NCI-H2107 treated with DMSO at 0.1 percent for 48 hours (cell line): ENCODE data around the gene CT47C1.
"Not testable (repeated sequence)": the region's sequence is repeated elsewhere in the genome, so short reads cannot be mapped to it uniquely, and the experiment has no call there.

Source experiments
- DNase-seq: peaks from one replicate; lab custom pipeline; 2025; ENCODE audit not compliant: unreplicated experiment; lab: John Stamatoyannopoulos, UW

Gene CT47C1

DNA sequence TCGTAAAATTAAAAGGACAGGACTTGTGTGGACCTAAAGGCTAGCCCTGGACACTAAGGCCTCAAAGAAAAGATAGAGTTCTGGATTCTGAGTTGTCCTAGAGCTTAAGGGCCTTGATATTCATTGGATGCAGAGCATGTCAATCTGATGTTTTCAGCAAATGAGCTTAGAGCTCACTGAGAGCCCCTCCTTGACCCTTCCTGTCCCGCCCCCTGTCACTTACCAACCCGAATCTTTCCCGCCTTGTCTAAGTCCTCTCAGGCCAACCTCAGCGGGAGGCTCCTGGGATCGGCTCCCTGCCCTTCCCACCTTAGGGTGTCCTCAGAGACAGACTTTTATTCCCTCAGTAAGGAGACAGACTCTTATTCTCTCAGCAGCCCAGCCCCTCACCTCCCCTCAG is at the start of gene CT47C1:
Gene CT47C1 (plus strand): TSS at position 250 of the 400 bp plus-strand sequence. CDS start 233 bp downstream, outside the sequence.
- DNase-seq, result no peak

DNA sequence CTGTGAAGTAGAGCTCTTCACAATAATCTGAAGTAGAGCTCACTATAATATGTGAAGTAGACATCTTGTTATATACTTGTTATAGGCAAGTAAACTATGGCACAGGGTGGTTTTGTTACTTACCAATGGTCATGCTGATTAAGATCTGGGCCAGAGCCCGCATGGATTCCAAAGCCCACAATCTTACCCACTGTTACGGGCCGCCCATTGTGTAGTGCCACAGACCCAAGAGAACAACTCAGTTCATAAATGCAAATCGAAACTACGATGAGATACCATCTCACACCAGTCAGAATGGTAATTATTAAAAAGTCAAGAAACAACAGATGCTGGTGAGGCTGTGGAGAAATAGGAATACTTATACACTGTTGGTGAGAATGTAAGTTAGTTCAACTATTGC is 46.9 kb upstream of the CT47C1 start:
- no peak for DNase-seq

DNA sequence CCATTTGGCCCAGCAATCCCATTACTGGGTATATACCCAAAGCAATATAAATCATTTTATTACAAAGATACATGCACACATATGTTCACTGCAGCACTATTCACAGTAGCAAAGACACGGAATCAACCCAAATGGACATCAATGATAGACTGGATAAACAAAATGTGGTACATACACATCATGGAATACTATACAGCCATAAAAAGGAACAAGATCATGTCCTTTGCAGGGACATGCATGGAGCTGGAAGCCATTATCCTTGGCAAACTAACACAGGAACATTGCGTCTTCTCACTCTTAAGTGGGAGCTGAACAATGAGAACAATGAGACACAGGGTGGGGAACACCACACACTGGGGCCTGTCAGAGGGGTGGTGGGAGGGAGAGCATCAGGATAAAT is 46.4 kb upstream of the CT47C1 start:
- DNase-seq, result not testable (repeated sequence)

DNA sequence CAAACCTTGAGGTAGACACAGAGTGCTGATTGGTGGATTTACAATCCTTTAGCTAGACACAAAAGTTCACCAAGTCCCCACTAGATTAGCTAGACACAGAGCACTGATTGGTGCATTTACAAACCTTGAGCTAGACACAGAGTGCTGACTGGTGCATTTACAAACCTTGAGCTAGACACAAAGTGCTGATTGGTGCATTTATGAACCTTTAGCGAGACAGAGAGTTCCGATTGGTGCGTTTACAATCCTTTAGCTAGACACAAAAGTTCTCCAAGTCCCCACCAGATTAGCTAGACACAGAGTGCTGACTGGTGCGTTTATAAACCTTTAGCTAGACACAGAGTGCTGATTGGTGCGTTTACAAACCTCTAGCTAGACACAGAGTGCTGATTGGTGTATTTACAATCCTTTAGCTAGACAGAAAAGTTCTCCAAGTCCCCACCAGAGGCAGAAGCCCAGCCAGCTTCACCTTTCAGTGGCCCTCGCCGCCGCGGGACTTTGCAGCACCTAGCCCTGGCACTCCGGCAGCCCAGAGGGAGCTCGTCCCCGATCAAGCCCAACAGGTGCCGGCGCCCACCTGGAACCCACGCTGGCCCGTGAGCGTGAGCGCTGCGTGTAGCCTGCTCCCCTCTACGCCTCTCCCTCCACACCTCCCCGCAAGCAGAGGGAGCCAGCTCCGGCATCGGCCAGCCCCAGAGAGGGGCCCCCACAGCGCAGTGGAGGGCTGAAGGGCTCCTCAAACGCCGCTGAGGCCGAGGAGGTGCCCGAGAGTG is 44.6 kb upstream of the CT47C1 start:
- DNase-seq, result not testable (repeated sequence)

DNA sequence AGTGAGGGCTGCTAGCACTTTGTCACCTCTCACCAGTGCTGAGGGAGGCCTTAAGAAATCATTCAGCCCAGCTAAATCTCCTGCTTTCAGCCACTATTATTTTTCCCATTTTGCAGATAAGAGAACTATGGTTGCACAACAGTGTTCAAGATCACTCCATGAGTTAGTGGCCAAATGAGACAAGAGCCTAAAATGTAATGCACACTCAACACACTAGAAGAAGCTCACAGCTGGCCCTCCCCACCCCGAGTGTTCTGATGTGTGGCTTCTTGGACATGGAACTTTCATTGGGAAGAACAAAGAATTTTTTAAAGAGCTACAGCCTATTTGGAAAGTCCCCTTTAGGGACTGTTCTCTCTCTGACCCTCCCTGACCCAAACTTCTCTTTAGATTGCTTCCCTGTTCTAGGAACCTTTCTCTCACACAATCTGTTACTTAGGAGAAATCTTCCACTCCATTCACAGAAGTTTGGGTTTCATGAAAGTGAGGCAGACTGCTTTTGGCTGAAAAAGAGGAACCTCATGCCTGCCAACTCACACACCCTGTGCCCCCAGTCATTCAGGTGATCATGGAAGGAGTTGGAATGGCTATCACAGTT is 44.0 kb upstream of the CT47C1 start:
- DNase-seq, result no peak

DNA sequence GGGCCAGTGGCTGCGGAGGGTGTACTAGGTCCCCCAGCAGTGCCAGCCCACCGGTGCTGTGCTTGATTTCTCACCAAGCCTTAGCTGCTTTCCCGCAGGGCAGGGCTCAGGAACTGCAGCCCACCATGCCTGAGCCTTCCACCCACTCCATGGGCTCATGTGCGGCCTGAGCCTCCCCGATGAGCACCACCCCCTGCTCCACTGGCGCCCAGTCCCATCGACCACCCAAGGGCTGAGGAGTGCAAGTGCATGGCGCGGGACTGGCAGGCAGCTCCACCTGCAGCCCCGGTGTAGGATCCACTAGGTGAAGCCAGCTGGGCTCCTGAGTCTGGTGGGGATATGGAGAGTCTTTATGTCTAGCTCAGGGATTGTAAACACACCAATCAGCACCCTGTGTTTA is 43.1 kb upstream of the CT47C1 start:
- not testable (repeated sequence) for DNase-seq

DNA sequence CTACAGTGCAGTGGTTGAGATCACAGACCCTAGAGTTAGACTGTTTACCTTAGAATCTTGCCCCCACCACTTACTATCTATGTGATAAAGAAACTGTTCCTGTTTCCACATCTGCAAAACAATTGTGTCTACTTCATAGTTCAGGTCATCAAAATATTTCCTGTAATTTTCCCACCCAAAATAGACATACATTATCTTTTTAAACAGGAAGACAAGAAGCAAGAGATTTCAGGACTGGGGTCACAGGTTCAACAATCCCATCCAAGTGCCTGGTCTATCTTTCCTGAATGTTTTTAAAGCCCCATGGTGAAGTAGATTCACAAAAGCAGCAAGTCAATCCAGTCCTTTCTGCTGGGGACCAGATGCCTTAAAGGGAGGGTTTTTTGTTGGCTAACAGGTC is 41.8 kb upstream of the CT47C1 start:
- no peak for DNase-seq

DNA sequence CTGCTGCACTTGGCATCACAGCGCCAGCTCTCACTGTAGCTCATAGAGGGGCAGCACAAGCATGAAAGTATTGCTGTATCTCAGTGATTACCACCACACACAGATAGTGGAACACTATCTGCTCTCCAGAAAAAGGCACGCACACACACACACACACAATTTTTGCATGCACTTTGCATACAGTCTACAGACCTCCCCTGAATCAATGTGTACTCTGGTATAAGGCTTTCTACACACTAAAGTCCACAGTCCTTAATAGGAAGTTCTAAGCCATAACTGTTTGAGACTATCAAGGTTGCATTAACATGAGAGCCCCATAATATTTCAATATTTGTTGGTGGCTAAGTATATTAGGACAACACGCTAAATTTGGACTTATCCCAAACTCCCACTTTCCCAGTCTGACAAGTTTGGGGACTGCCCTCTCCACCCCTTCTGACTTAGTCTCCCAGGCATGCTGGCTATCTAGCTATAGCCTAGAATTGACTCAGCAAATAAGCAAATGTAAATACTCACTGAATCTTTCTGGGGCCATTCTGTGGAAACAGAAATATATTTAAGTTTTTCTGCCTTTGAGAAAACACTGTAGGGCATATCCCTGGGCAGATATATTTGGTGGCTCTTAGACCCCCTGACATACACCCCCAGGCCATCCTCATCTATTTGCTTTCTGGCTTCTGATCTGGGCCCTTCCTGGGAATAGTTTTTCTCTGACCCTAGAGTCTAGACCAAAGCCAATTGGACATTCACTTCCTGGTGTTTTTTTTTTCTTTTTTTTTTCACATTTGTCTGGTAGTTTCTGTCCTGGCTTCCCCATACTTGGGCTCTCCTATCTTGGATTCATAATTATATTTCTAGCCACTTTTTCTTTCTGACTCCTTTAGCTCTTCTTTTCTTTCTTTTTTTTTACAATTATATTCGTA is 36.4 kb upstream of the CT47C1 start:
- DNase-seq, result no peak

DNA sequence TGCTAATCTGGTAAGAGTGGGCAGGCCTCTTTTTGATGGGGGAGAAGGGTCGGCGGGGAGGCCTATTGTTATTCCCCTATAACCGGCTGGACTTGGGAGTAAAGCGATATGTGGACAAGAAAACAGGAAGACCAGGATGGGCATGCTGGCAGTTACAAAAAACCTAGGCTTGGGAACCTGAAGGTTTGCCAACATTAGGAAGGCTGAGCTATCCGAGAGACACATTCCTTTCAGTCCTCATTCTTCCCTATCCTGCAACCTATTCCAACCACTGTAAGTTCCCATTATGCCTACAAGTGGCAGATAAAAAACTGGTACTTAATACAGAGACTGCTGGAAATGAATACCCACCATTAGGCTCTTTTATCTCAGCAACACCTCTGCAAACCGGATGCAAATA is 32.4 kb upstream of the CT47C1 start:
- no peak for DNase-seq

DNA sequence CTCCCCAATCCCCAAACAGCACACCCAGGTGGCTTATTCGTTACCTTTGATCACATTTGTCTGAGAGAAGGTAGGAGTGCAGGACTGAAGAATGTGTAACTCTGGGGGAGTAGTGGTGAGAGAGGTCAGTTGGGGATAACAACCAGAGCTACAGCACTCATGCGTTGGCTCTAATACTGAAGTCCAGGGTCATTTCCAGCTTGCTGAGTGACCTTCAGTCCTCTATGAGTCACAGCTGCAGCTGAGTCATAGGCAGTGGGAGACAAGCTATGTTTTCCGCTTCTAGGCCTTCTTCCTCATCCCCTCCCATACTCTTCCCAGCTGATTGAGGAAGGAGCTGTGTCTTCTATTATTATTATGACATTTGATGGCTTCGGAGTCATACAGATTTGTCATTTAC is 31.6 kb upstream of the CT47C1 start:
- DNase-seq, result no peak

DNA sequence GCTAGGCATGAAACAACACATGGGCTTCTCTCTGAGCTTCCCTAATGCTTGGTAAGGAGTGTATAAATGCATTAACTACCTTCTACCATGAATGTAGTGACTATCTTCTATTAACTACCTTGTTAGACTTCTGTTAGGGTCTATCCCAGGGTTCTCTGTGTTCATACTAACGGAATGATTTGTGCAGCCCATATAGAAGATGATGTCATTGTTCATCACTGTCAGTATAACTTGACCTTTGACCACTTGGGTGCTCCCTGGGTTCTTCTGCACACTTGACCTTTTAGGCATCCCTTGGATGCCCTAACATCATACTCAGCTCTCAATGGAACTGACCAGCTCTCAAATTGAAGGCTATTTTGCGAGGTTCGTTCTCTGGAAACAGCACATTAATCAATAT is 30.8 kb upstream of the CT47C1 start:
- no peak for DNase-seq

DNA sequence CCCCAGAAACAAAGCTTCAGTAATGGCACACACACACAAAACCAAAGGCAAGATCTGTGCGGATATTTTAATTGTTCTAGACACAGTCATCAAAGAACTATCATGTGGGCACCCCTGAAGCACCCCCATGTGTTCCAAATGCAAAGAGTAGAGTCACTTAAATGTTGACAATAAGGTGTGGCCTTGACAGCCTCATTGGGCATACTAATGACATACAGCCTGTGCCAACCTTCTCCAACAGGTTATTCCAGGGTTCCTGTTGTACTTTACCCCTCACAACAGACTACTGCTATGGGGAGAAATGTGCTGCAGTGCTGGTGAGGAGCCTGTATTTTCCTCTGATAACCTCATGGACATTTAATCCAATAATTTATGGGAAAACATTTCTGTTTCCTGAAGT is 29.8 kb upstream of the CT47C1 start:
- no peak for DNase-seq

DNA sequence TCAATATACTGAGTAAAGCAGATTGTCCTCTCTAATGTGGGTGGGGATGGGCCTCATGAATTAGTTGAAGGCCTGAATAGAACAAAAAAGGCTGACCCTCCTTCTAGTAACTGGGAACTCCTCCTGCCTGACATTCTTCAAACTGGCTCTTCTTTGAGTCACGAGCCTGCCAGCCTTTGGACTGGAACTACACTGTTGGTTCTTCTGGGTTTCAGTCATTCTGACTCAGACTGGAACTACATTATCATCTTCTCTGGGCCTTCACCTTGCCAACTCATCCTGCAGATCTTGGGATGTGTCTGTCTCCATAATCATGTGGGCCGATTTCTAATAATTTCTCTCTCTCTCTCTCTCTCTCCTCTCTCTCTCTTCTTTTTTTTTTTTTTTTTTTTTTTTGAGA is 26.9 kb upstream of the CT47C1 start:
- no peak for DNase-seq

DNA sequence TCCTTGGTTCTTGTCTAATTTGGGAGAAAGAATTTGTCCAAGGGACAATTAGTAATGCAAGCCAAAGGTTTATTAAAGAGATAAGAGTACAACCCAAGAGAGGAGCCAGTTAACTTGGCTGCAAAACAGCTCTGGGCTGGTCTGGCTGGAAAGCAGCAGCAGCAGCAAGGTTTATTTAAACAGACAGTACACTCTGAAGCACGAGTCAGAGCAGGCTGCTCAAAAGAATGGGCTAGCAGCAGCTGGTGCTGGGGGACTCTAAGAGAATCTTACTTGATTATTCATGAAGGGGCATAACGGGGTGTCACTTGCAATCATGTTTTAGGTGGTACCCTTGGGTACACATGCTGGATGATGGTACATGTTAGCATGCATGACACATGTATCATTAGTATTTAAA is 17.1 kb upstream of the CT47C1 start:
- DNase-seq, result no peak

DNA sequence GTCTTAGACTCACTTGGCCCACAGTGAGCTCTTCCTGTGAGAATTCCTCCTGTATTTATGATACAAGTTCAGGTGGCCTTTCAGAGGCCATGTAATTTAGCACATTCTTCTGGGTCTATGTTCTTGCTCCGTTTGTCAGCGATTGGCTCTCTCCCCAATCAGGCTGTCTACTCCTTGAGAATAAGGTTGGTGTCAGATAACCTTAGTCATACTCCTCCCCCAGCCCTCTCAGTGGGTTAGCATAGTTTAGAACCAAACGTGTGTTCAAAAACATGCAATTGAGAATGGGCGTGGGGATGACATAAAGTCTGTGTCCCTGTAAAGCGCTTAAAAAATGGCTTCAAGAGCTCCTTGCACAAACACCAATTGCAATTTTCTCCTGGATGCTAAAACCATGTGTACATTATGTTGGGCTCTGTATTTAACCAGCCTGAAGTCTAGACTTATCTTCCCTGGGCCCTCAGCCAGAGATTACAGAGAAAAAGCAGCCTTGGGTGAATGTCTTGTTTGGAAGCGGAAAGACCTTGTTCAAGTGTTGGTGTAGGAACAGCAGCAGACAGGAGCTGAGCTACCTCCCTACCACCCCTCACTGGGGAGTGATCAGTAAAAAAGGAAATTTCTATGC is 9.9 kb upstream of the CT47C1 start:
- peak; percentile 40 for DNase-seq

DNA sequence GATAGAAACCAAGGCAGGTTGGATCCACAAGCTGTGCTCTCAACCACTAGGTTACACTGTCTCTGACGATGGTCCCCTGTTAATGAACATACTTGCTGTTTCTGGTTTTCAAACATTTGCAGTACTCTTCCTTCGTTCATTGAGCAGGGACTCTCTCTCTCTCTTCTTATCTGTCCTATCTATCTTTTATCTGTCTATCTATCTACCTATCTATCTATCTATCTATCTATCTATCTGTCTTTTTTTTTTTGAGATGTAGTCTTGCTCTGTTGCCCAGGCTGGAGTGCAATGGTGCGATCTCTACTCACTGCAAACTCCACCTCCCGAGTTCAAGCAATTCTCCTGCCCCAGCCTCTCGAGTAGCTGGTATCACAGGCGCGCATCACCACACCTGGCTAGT is 9.4 kb upstream of the CT47C1 start:
- DNase-seq, result no peak

DNA sequence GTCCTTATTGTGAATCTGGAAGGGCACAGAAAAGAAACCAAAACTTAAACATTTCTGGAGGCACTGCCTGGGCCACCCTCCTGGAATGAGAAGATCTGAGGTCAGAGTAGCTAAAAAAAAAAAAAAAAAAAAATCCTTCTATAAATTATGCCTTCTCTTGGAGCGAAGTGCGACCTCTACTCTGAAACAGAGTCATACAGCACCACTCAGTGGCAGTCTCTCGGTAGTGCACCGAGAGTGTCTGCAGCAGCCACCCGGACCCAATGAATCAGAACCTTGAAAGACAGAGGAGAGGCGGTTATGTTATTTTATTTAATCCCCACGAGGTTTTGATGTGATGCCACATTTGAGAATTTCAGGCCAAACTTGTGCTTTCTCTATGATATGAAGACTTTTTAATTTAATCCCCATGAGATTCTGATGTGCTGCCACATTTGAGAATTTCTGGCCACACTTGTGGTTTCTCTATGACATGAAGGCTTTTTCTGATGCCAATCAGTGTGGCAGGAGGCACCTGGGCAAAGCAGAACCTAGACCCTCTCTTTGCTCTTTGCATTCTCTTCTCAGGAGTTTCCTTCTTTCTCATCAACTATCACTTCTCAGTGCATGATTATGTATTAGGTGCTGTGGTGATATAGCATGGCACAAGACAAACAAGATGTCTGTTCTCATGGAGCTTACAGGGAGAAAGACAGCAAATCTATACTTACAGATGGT is 5.6 kb upstream of the CT47C1 start:
- peak; percentile 8 for DNase-seq

DNA sequence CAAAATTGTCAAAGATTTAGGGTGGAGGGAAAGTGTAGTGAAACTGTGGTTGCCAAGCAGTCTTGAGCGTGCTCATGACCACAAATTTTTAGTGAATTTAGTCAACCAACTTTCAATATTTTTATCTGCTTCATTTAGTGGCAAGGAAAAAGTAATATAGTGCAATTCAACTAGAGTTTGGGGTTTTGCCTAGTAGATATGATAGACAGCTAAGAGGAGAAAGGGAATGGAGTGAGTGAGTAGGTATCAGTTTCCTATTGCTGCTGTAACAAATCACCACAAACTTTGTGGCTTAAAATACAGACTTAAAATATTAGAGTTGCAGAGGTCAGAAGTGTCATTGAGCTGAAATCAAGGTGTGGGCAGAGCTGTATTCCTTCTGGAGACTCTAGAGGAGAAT is 3.7 kb upstream of the CT47C1 start:
- no peak for DNase-seq

DNA sequence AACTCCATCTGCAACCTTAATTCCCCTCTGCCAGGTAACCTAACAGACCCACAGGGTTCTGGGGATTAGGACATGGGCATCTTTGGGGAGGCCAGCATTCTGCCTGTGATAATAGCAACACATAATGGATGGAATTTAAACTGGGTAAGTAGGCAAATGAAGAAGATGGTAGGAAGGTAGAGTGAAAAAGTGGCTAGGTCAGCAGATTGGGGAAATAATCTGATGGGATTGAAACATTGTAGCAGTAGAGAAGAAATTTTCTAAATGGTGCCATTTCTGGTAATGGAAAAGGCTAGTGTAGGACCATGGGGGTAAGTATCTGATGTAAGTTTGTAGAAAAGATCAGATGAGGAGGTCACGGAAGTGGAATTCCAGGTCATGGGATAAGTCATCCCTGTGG is 3.0 kb upstream of the CT47C1 start:
- no peak for DNase-seq

DNA sequence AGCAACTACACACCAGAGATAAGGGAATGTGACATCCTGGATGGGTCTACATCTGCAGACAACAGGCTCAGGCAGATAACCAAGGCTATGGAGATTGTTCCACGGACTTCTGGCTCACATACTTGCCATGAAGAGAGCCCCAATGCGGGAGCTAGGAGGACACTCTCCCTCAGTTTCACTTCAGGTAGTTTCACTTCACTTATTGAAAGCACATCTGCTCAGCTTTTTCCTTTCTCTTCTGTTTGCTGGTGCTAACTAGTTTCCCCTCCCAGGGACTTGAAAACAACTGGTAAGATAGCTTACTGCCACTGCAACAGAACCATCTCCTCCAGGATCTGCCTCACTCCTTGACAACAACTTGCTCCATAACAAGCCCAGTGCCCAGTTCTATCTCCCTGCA is 1.4 kb upstream of the CT47C1 start:
- DNase-seq, result no peak
